H1 (cell line): ENCODE results near the gene VN1R5. TPM values are rescaled to one million over a fixed set of nuclear protein-coding genes. Genes with fewer than 3 reads are reported as not detected.

Experiments
- CTCF ChIA-PET: fragments of 300-600 bp; sonication (Branson Sonifier 250); formaldehyde crosslinking; loops from one replicate; lab custom pipeline; 2021; ENCODE audit not compliant: partially characterized antibody; lab: Charles Lee
- POLR2A ChIA-PET: fragments of 300-600 bp; sonication (Branson Sonifier 250); formaldehyde crosslinking; loops from one replicate; lab custom pipeline; 2021; ENCODE audit warnings: inconsistent platforms; ENCODE audit not compliant: partially characterized antibody; lab: Charles Lee
- DNase-seq, 2 experiments: peaks; one replicate each; pipeline versions ENCODE4 v3.0.0 to v3.0.0-alpha.2; 2010 to 2022; ENCODE audit warnings: low spot score in 2 of 2, low read depth in 1 of 2, mixed read lengths in 1 of 2
- FAIRE-seq: peaks from 2 replicates; lab custom pipeline; 2011; peaks lifted over from hg19 to GRCh38; lab: Jason Lieb, UNC
- H2AFZ ChIP-seq: 2 replicates; pipeline ENCODE4 v1.8.1; 2012; ENCODE audit warnings: low read length, inconsistent platforms
- H2AK5ac ChIP-seq: 2 replicates; pipeline ENCODE4 v1.6.1; 2013; ENCODE audit warnings: low read depth, low read length
- H2BK120ac ChIP-seq: replicated peaks from 2 replicates; pipeline ENCODE3; 2013; ENCODE audit warnings: low read depth, low read length, inconsistent platforms
- H2BK12ac ChIP-seq: 2 replicates; pipeline ENCODE4 v1.6.1; 2013; ENCODE audit warnings: low read depth, low read length
- H2BK15ac ChIP-seq: 2 replicates; pipeline ENCODE4 v1.6.1; 2013; ENCODE audit warnings: low read length
- H2BK20ac ChIP-seq: 2 replicates; pipeline ENCODE4 v1.6.1; 2013; ENCODE audit warnings: low read length
- H2BK5ac ChIP-seq: 2 replicates; pipeline ENCODE4 v1.6.1; 2013; ENCODE audit warnings: low read depth, low read length
- H3K14ac ChIP-seq: 2 replicates; pipeline ENCODE4 v1.6.1; 2013; ENCODE audit warnings: inconsistent platforms; ENCODE audit not compliant: insufficient read length
- H3K18ac ChIP-seq: 2 replicates; pipeline ENCODE4 v1.6.1; 2013; ENCODE audit warnings: low read length; ENCODE audit errors: extremely low read depth
- H3K23ac ChIP-seq: 2 replicates; pipeline ENCODE4 v1.6.1; 2013; ENCODE audit warnings: inconsistent platforms; ENCODE audit not compliant: insufficient read length
- H3K23me2 ChIP-seq: 2 replicates; pipeline ENCODE4 v1.6.1; 2013; ENCODE audit warnings: low read depth, low read length
- H3K27ac ChIP-seq: 2 replicates; pipeline ENCODE4 v1.6.1; 2011; ENCODE audit warnings: low read depth, low read length, inconsistent platforms
- H3K27me3 ChIP-seq, 4 experiments: replicated peaks in 1 of 4; 1 replicate in 1 of 4; 2 replicates in 3 of 4; pipeline versions ENCODE4 v1.6.1 to v1.8.1; 2011 to 2013; ENCODE audit warnings: low read length in 3 of 4, mild to moderate bottlenecking in 3 of 4, inconsistent platforms in 2 of 4, mixed read lengths in 2 of 4, moderate library complexity in 1 of 4; ENCODE audit not compliant: control insufficient read depth in 3 of 4, insufficient read depth in 3 of 4; ENCODE audit errors: extremely low read depth in 1 of 4
- H3K36me3 ChIP-seq, 4 experiments: 2 replicates each; pipeline versions ENCODE4 v1.6.1 to v1.8.1; 2011 to 2013; ENCODE audit warnings: mild to moderate bottlenecking in 4 of 4, low read length in 3 of 4, moderate library complexity in 2 of 4, control low read depth in 1 of 4, inconsistent platforms in 1 of 4; ENCODE audit not compliant: insufficient read depth in 4 of 4, control insufficient read depth in 2 of 4
- H3K4ac ChIP-seq: replicated peaks from 2 replicates; pipeline ENCODE3; 2013; ENCODE audit warnings: low read length, low read depth, mixed read lengths, inconsistent platforms; ENCODE audit not compliant: insufficient read length
- H3K4me1 ChIP-seq, 4 experiments: replicated peaks in 1 of 4; 1 replicate in 1 of 4; 2 replicates in 3 of 4; pipeline versions ENCODE4 v1.6.1 to v1.8.1; 2011 to 2013; ENCODE audit warnings: low read length in 3 of 4, inconsistent platforms in 2 of 4, mixed read lengths in 1 of 4; ENCODE audit not compliant: insufficient read depth in 4 of 4, control insufficient read depth in 3 of 4
- H3K4me2 ChIP-seq, 2 experiments: 2 replicates each; pipeline versions ENCODE4 v1.6.1 to v1.8.1; 2011 to 2013; ENCODE audit warnings: low read depth in 2 of 2, low read length in 2 of 2, control low read depth in 1 of 2, inconsistent platforms in 1 of 2, mild to moderate bottlenecking in 1 of 2; ENCODE audit not compliant: insufficient read depth in 1 of 2
- H3K4me3 ChIP-seq, 4 experiments: fragments of 200-600, 300-600 bp in 1 of 4; sonication (generic), shearing (Covaris generic), sonication (Bioruptor Twin) in 1 of 4; 2 replicates each; pipeline versions ENCODE4 v1.5.1 to v1.8.1; 2011 to 2016; ENCODE audit warnings: low read length in 4 of 4, low read depth in 3 of 4, control low read depth in 2 of 4, inconsistent platforms in 2 of 4, mild to moderate bottlenecking in 2 of 4, mixed read lengths in 1 of 4, moderate library complexity in 1 of 4; ENCODE audit not compliant: insufficient read depth in 2 of 4; ENCODE audit errors: extremely low read depth in 1 of 4
- H3K56ac ChIP-seq: replicated peaks from 2 replicates; pipeline ENCODE3; 2013; ENCODE audit warnings: low read depth, mild to moderate bottlenecking, mixed read lengths, low read length, inconsistent platforms; ENCODE audit not compliant: insufficient read length
- H3K79me1 ChIP-seq: 2 replicates; pipeline ENCODE4 v1.6.1; 2013; ENCODE audit warnings: low read depth, low read length, control low read depth
- H3K79me2 ChIP-seq, 2 experiments: 2 replicates each; pipeline versions ENCODE4 v1.6.1 to v1.8.1; 2012 to 2013; ENCODE audit warnings: low read length in 2 of 2, mild to moderate bottlenecking in 2 of 2, inconsistent platforms in 1 of 2; ENCODE audit not compliant: insufficient read depth in 2 of 2, control insufficient read depth in 1 of 2
- H3K9ac ChIP-seq, 4 experiments: replicated peaks in 1 of 4; 1 replicate in 1 of 4; 2 replicates in 3 of 4; pipeline versions ENCODE4 v1.6.1 to v1.8.1; 2011 to 2013; ENCODE audit warnings: low read depth in 3 of 4, low read length in 3 of 4, control low read depth in 2 of 4, mild to moderate bottlenecking in 2 of 4, moderate library complexity in 2 of 4, inconsistent platforms in 1 of 4; ENCODE audit errors: extremely low read depth in 1 of 4
- H3K9me3 ChIP-seq, 2 experiments: 2 replicates each; pipeline versions ENCODE4 v1.6.1 to v1.8.1; 2012 to 2013; ENCODE audit warnings: mild to moderate bottlenecking in 2 of 2, moderate library complexity in 2 of 2, control low read depth in 1 of 2, inconsistent platforms in 1 of 2, low read depth in 1 of 2, low read length in 1 of 2, mixed read lengths in 1 of 2; ENCODE audit not compliant: insufficient read depth in 2 of 2
- H4K20me1 ChIP-seq, 2 experiments: replicated peaks in 1 of 2; 2 replicates each; pipeline versions ENCODE3 to v1.8.1; 2011 to 2013; ENCODE audit warnings: inconsistent platforms in 2 of 2, low read length in 2 of 2, mild to moderate bottlenecking in 1 of 2; ENCODE audit not compliant: insufficient read depth in 2 of 2, control insufficient read depth in 1 of 2
- H4K5ac ChIP-seq: 2 replicates; pipeline ENCODE4 v1.6.1; 2013; ENCODE audit warnings: low read length, low read depth, mixed read lengths, inconsistent platforms; ENCODE audit not compliant: insufficient read length
- H4K8ac ChIP-seq: 2 replicates; pipeline ENCODE4 v1.8.0; 2013; ENCODE audit warnings: mild to moderate bottlenecking, moderate library complexity, low read length, inconsistent platforms; ENCODE audit not compliant: insufficient read depth; ENCODE audit errors: extremely low read depth
- H4K91ac ChIP-seq: replicated peaks from 2 replicates; pipeline ENCODE3; 2013; ENCODE audit warnings: low read length, mixed read lengths, inconsistent platforms; ENCODE audit not compliant: insufficient read length
- BACH1 ChIP-seq: IDR thresholded peaks from 2 replicates; pipeline ENCODE4 v1.6.1; 2012; ENCODE audit warnings: low read length, improper control_type of control experiment
- CTBP2 ChIP-seq: IDR thresholded peaks from 2 replicates; pipeline ENCODE4 v1.7.0; 2011; ENCODE audit warnings: borderline replicate concordance, mild to moderate bottlenecking, moderate library complexity, mixed read lengths, low read length; ENCODE audit not compliant: insufficient read depth, insufficient read length
- JUND ChIP-seq: IDR thresholded peaks from 2 replicates; pipeline ENCODE4 v1.6.1; 2011; ENCODE audit warnings: mild to moderate bottlenecking, improper control_type of control experiment, low read length
- MAFK ChIP-seq: IDR thresholded peaks from 2 replicates; pipeline ENCODE4 v1.6.1; 2012; ENCODE audit warnings: low read depth, mild to moderate bottlenecking, improper control_type of control experiment, low read length
- NANOG ChIP-seq: IDR thresholded peaks from 2 replicates; pipeline ENCODE4 v1.6.1; 2011; ENCODE audit warnings: low read length, low read depth, mild to moderate bottlenecking, inconsistent platforms; ENCODE audit not compliant: insufficient read depth, poor library complexity, severe bottlenecking
- RFX5 ChIP-seq: IDR thresholded peaks from 2 replicates; pipeline ENCODE4 v1.6.1; 2011; ENCODE audit warnings: low read depth, low read length, improper control_type of control experiment, borderline replicate concordance
- SIRT6 ChIP-seq: IDR thresholded peaks from one replicate; pipeline ENCODE4 v1.7.1; 2012; ENCODE audit warnings: low read length, inconsistent platforms
- SP4 ChIP-seq: IDR thresholded peaks from 2 replicates; pipeline ENCODE4 v1.6.1; 2012; ENCODE audit warnings: low read length, inconsistent platforms
- SRF ChIP-seq: IDR thresholded peaks from 2 replicates; pipeline ENCODE4 v1.6.1; 2011; ENCODE audit warnings: mild to moderate bottlenecking, low read depth, low read length, moderate library complexity
- TAF1 ChIP-seq: IDR thresholded peaks from 2 replicates; pipeline ENCODE4 v1.6.1; 2011; ENCODE audit warnings: mild to moderate bottlenecking, low read depth, low read length
- TAF7 ChIP-seq: optimal IDR thresholded peaks from 2 replicates; pipeline ENCODE3; 2011; ENCODE audit warnings: low read depth, mild to moderate bottlenecking, inconsistent platforms, low read length, moderate library complexity, borderline replicate concordance
- TCF12 ChIP-seq: IDR thresholded peaks from 2 replicates; pipeline ENCODE4 v1.6.1; 2011; ENCODE audit warnings: low read depth, mild to moderate bottlenecking, low read length
- WGBS, 2 experiments: shearing (Covaris generic) in 1 of 2; methylation state at CpG; one replicate each; pipeline versions ENCODE4 v1.1.6 to v1.1.7; 2013 to 2015; ENCODE audit warnings: low lambda C conversion rate in 2 of 2, mixed read lengths in 2 of 2, inconsistent platforms in 1 of 2, low coverage in 1 of 2, missing lambda C conversion rate in 1 of 2; ENCODE audit not compliant: insufficient replicate concordance in 2 of 2, insufficient coverage in 1 of 2, insufficient read length in 1 of 2; ENCODE audit errors: extremely low coverage in 1 of 2, missing lambda C conversion rate in 1 of 2; 5-methylcytosine and 5-hydroxymethylcytosine counted together
- polyA plus RNA-seq, 7 experiments: library from polyadenylated mRNA; depleted of rRNA in 3 of 7; stranded (reverse) in 5 of 7; unstranded in 2 of 7; fragments of >200 nt in 5 of 7; fragments of 200-250 nt in 2 of 7; gene quantifications; 1 replicate in 5 of 7; 2 replicates in 1 of 7; 4 replicates in 1 of 7; pipeline versions ENCODE4 v1.2.1 to v1.2.3, GENCODE V29; 2011 to 2013; ENCODE audit warnings: missing spikeins in 2 of 7, mixed read lengths in 2 of 7
- total RNA-seq: library from RNA; stranded (reverse); fragmentation: NEBNext Ultra II Directional; extraction: Animal tissue kit (Norgen Biotek cat#: 25700); gene quantifications from 2 replicates; pipeline ENCODE4 v1.2.1, GENCODE V29; 2021
- TF ChIP-seq, protein P1 (sequence below): IDR thresholded peaks from 2 replicates; pipeline ENCODE4 v1.6.1; 2012; ENCODE audit warnings: inconsistent platforms

The VN1R5 gene
- total and polyA plus RNA-seq, 2 of the 8 experiments (the other 6 are each of a cell fraction or from before 2014, with no cell fraction given), result not detected

DNA sequence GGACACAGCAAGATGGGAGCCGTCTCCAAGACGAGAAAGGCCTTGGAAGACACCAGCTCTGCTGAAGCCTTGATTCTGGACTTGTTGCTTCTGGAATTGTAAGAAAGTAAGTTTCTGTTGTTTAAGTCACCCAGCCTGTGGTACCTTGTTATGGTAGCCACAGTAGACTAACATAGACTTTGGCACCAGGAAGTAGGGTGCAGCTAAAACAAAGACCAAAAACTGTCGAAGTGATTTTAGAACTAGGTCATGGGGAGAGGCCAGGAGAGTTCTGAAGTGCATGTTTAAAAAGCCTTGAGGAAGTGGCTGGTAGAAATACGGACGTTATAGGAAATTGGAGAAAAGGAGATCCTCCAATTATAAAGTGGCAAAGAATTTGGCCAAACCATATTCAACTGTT is 47.3 kb downstream of the VN1R5 start:
- H3K79me2 ChIP-seq, result no peaks in the 10 kb centered on the region

More for the DNA sequence above, 47.3 kb downstream of the VN1R5 start:
- peaks cover 32 to 85% (median 63%) of the 10 kb centered on the region in 4 experiments for H3K36me3 ChIP-seq
- no peak overlapping the region for H3K4me2 ChIP-seq
- no peak overlapping the region for H2AK5ac ChIP-seq
- H3K9me3 ChIP-seq, result peaks cover 0 to 8% of the 10 kb centered on the region in 2 experiments; a peak in 1 of 4 replicates
- no peak overlapping the region for H3K4me3 ChIP-seq
- no peak overlapping the region for H2BK12ac ChIP-seq
- H2BK15ac ChIP-seq, result no peak overlapping the region
- H4K5ac ChIP-seq, result no peak overlapping the region
- H3K9ac ChIP-seq, result no peak overlapping the region
- H2AFZ ChIP-seq, result no peak overlapping the region
- H3K23ac ChIP-seq, result no peak overlapping the region
- H3K79me1 ChIP-seq, result 0 out of 2 replicates have a peak, but pooled peaks cover 2% of the 10 kb centered on the region
- no peak overlapping the region for H3K14ac ChIP-seq
- WGBS, 2 experiments, result 57% methylated on average over 5 of the region's 5 CpGs; no CpG with 5 or more reads in 1 of the 2 experiments
- POLR2A ChIA-PET, result interaction anchor here (0.6 to 8.1 kb wide), 3 partner anchors 21 to 145 kb away, joined by 3 to 46 read pairs (median 5); partner anchors contain the start of gene ZNF496
- no peak overlapping the region for H2BK120ac ChIP-seq
- peaks cover 3 to 14% (median 12%) of the 10 kb centered on the region in 4 experiments for H3K4me1 ChIP-seq
- H3K23me2 ChIP-seq, result no peaks in the 10 kb centered on the region
- DNase-seq (no peak), FAIRE-seq (no peak)
- H3K56ac ChIP-seq, result no peak overlapping the region
- TF ChIP-seq TAF1, result no peak
- TF ChIP-seq TAF7, result no peak
- no peak for TF ChIP-seq TCF12
- TF ChIP-seq SIRT6, result no peak
- TF ChIP-seq BACH1, result no peak
- TF ChIP-seq JUND, result no peak
- no peak for TF ChIP-seq SRF
- TF ChIP-seq RFX5, result no peak
- TF ChIP-seq, protein P1, sequence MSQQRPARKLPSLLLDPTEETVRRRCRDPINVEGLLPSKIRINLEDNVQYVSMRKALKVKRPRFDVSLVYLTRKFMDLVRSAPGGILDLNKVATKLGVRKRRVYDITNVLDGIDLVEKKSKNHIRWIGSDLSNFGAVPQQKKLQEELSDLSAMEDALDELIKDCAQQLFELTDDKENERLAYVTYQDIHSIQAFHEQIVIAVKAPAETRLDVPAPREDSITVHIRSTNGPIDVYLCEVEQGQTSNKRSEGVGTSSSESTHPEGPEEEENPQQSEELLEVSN, result no peak
- no peak for TF ChIP-seq CTBP2
- TF ChIP-seq SP4, result no peak
- no peak for TF ChIP-seq NANOG
- TF ChIP-seq MAFK, result no peak
- H3K4ac ChIP-seq, result no peak overlapping the region
- H3K27me3 ChIP-seq, result no peaks in the 10 kb centered on the region
- H3K18ac ChIP-seq, result no peak overlapping the region
- H3K27ac ChIP-seq, result no peak overlapping the region
- no peak overlapping the region for H2BK5ac ChIP-seq
- H4K20me1 ChIP-seq, result peaks cover 0 to 3% of the 10 kb centered on the region in 2 experiments
- H4K8ac ChIP-seq, result no peak overlapping the region
- no peak overlapping the region for H4K91ac ChIP-seq
- no peak overlapping the region for H2BK20ac ChIP-seq
- CTCF ChIA-PET, result no interaction called here
